Measurements from ENCODE around the gene LAMA5. TPM values are rescaled to one million over a fixed set of nuclear protein-coding genes. Genes with fewer than 3 reads are reported as not detected.

LAMA5 gene
- total and polyA plus RNA-seq, 2 of the 8 experiments (the other 6 are each of a cell fraction or from before 2014, with no cell fraction given), result 34.4 to 225 TPM

GRCh38 chr20:62391165-62392076, 24.3 kb upstream of the LAMA5 start:
- Histone ChIP-seq H2BK120ac (replicated peaks; ENCODE audit: low read depth, low read length) (no peak overlapping the region), H3K14ac (ENCODE audit: insufficient read length) (no peak overlapping the region), H3K9me3 (ENCODE audit: insufficient read depth in 2 of 2, low read depth in 1 of 2, low read length in 1 of 2) (no peaks in the 10 kb centered on the region), H3K79me2 (ENCODE audit: control insufficient read depth in 1 of 2, insufficient read depth in 2 of 2, low read length in 2 of 2) (peaks cover 4 to 21% of the 10 kb centered on the region in 2 experiments; a peak in 3 of 4 replicates), H3K27ac (ENCODE audit: low read depth, low read length) (no peak overlapping the region), H3K4me3 (ENCODE audit: extremely low read depth in 1 of 4, insufficient read depth in 2 of 4, low read depth in 3 of 4, low read length in 4 of 4) (no peak overlapping the region), H2BK12ac (ENCODE audit: low read depth, low read length) (no peak overlapping the region), H4K20me1 (replicated peaks in 1 of 2; ENCODE audit: control insufficient read depth in 1 of 2, insufficient read depth in 2 of 2, low read length in 2 of 2) (peaks cover 8 to 21% of the 10 kb centered on the region in 2 experiments), H3K79me1 (ENCODE audit: low read depth, low read length) (peaks cover 10% of the 10 kb centered on the region), H3K4ac (replicated peaks; ENCODE audit: insufficient read length, low read depth, low read length) (no peak overlapping the region), H3K56ac (replicated peaks; ENCODE audit: insufficient read length, low read depth, low read length) (no peak overlapping the region), H2AK5ac (ENCODE audit: low read depth, low read length) (no peak overlapping the region), H4K5ac (ENCODE audit: insufficient read length, low read depth, low read length) (no peak overlapping the region), H2AFZ (ENCODE audit: low read length) (no peak overlapping the region), H3K9ac (replicated peaks in 1 of 4; ENCODE audit: extremely low read depth in 1 of 4, low read depth in 3 of 4, low read length in 3 of 4) (no peak overlapping the region), H3K27me3 (replicated peaks in 1 of 4; ENCODE audit: control insufficient read depth in 3 of 4, extremely low read depth in 1 of 4, insufficient read depth in 3 of 4, low read length in 3 of 4) (no peaks in the 10 kb centered on the region), H3K23ac (ENCODE audit: insufficient read length) (no peak overlapping the region), H4K91ac (replicated peaks; ENCODE audit: insufficient read length, low read length) (no peak overlapping the region), H2BK20ac (ENCODE audit: low read length) (no peak overlapping the region), H3K4me1 (replicated peaks in 1 of 4; ENCODE audit: control insufficient read depth in 3 of 4, insufficient read depth in 4 of 4, low read length in 3 of 4) (peaks cover 0 to 8% (median 2%) of the 10 kb centered on the region in 4 experiments; a peak in 5 of 7 replicates), H3K18ac (ENCODE audit: extremely low read depth, low read length) (no peak overlapping the region), H4K8ac (ENCODE audit: extremely low read depth, insufficient read depth, low read length) (peak overlapping the region; percentile 57), H2BK15ac (ENCODE audit: low read length) (no peak overlapping the region), H3K4me2 (ENCODE audit: insufficient read depth in 1 of 2, low read depth in 2 of 2, low read length in 2 of 2) (no peak overlapping the region), H3K36me3 (ENCODE audit: control insufficient read depth in 2 of 4, insufficient read depth in 4 of 4, low read length in 3 of 4) (peaks cover 18 to 24% (median 21%) of the 10 kb centered on the region in 4 experiments), H3K23me2 (ENCODE audit: low read depth, low read length) (peaks cover 7% of the 10 kb centered on the region; the same call in 1 of the 2 replicates), H2BK5ac (ENCODE audit: low read depth, low read length) (no peak overlapping the region)
- ChIA-PET POLR2A (ENCODE audit: partially characterized antibody) (interaction anchor here (0.7 to 9.0 kb wide), 13 partner anchors 10 to 91 kb away, joined by 3 to 176 read pairs (median 10); partner anchors contain the start of genes ADRM1 and LAMA5), CTCF (ENCODE audit: partially characterized antibody) (interaction anchor here (0.9 to 9.6 kb wide), 9 partner anchors 9 to 196 kb away, joined by 3 to 103 read pairs (median 3); no protein-coding TSS in a partner anchor)
- no peak for FAIRE-seq
- DNase-seq (ENCODE audit: low read depth in 1 of 2, low spot score in 2 of 2), result no peak
- 90% methylated on average over 35 of the region's 44 CpGs; no CpG with 5 or more reads in 1 of the 2 experiments for WGBS, 2 experiments (ENCODE audit: extremely low coverage in 1 of 2, insufficient coverage in 1 of 2, insufficient read length in 1 of 2, insufficient replicate concordance in 2 of 2, low coverage in 1 of 2, low lambda C conversion rate in 2 of 2, missing lambda C conversion rate in 1 of 2)
- no peak for TF ChIP-seq RNF2 (IDR thresholded peaks at IDR 0.05; ENCODE audit: borderline replicate concordance, low read depth, low read length, missing control alignments, poor library complexity, severe bottlenecking)
- TF ChIP-seq TEAD4 (IDR thresholded peaks at IDR 0.05; ENCODE audit: low read depth, low read length), result no peak
- no peak for TF ChIP-seq SP4 (IDR thresholded peaks at IDR 0.05; ENCODE audit: low read length)
- TF ChIP-seq JUN (IDR thresholded peaks at IDR 0.05; ENCODE audit: low read depth, low read length), result no peak
- no peak for TF ChIP-seq CTCF (IDR thresholded peaks at IDR 0.05; ENCODE audit: control extremely low read depth in 1 of 3, insufficient read depth in 1 of 3, low read depth in 1 of 3, low read length in 3 of 3)
- TF ChIP-seq RAD21 (IDR thresholded peaks at IDR 0.05 in 1 of 2, conservative IDR thresholded peaks at IDR 0.05 in 1 of 2; ENCODE audit: low read depth in 2 of 2, low read length in 2 of 2), result no peak
- no peak for TF ChIP-seq CBX5 (IDR thresholded peaks at IDR 0.05; ENCODE audit: low read depth, low read length)

Measured in H1 (cell line).